Measurements from ENCODE around the gene PPP1R14D. TPM values are rescaled to one million over a fixed set of nuclear protein-coding genes. Genes with fewer than 3 reads are reported as not detected.

Gene PPP1R14D
- total RNA-seq, 1 donor from 2014 or later, result not detected

GRCh38 chr15:40855706-40856234 is 27.3 kb upstream of the PPP1R14D start:
- no peak for DNase-seq (ENCODE audit: low read depth, low spot score)
- Mint-ChIP-seq H3K27ac (ENCODE audit: unreplicated experiment) (no peak overlapping the region), H3K9me3 (no peaks in the 10 kb centered on the region), H3K27me3 (ENCODE audit: low read depth) (peaks cover 6% of the 10 kb centered on the region), H3K36me3 (ENCODE audit: low read depth) (no peaks in the 10 kb centered on the region), H3K4me3 (no peak overlapping the region), H3K4me1 (peaks cover 5% of the 10 kb centered on the region)
- no peak for TF ChIP-seq CTCF (conservative IDR thresholded peaks at IDR 0.05)

GRCh38 chr15:40854161-40854560 is 25.7 kb upstream of the PPP1R14D start:
- TF ChIP-seq CTCF (conservative IDR thresholded peaks at IDR 0.05), result no peak
- peaks cover 5% of the 10 kb centered on the region for H3K4me1 Mint-ChIP-seq
- no peaks in the 10 kb centered on the region for H3K36me3 Mint-ChIP-seq (ENCODE audit: low read depth)
- H3K9me3 Mint-ChIP-seq, result no peaks in the 10 kb centered on the region
- H3K27ac Mint-ChIP-seq (ENCODE audit: unreplicated experiment), result no peak overlapping the region
- no peak overlapping the region for H3K4me3 Mint-ChIP-seq
- H3K27me3 Mint-ChIP-seq (ENCODE audit: low read depth), result peaks cover 9% of the 10 kb centered on the region
- DNase-seq (ENCODE audit: low read depth, low spot score), result no peak

- no peak for TF ChIP-seq CTCF (conservative IDR thresholded peaks at IDR 0.05)
Observed at GRCh38 chr15:40853241-40853890, 24.9 kb upstream of the PPP1R14D start.

GRCh38 chr15:40852529-40852928 is 24.0 kb upstream of the PPP1R14D start:
- H3K36me3 Mint-ChIP-seq (ENCODE audit: low read depth), result no peaks in the 10 kb centered on the region
- peaks cover 15% of the 10 kb centered on the region for H3K27me3 Mint-ChIP-seq (ENCODE audit: low read depth)
- H3K4me3 Mint-ChIP-seq, result no peak overlapping the region
- DNase-seq (ENCODE audit: low read depth, low spot score), result no peak
- no peaks in the 10 kb centered on the region for H3K9me3 Mint-ChIP-seq
- TF ChIP-seq CTCF (conservative IDR thresholded peaks at IDR 0.05), result no peak
- peaks cover 5% of the 10 kb centered on the region for H3K4me1 Mint-ChIP-seq
- no peak overlapping the region for H3K27ac Mint-ChIP-seq (ENCODE audit: unreplicated experiment)

More at GRCh38 chr15:40853241-40853890, 24.9 kb upstream of the PPP1R14D start:
- H3K36me3 Mint-ChIP-seq (ENCODE audit: low read depth), result no peaks in the 10 kb centered on the region
- no peak for DNase-seq (ENCODE audit: low read depth, low spot score)
- H3K27me3 Mint-ChIP-seq (ENCODE audit: low read depth), result peaks cover 8% of the 10 kb centered on the region
- H3K27ac Mint-ChIP-seq (ENCODE audit: unreplicated experiment), result no peak overlapping the region
- peaks cover 5% of the 10 kb centered on the region for H3K4me1 Mint-ChIP-seq
- no peaks in the 10 kb centered on the region for H3K9me3 Mint-ChIP-seq
- H3K4me3 Mint-ChIP-seq, result no peak overlapping the region

GRCh38 chr15:40850576-40851112 is 22.1 kb upstream of the PPP1R14D start:
- H3K27ac Mint-ChIP-seq (ENCODE audit: unreplicated experiment), result no peak overlapping the region
- peaks cover 11% of the 10 kb centered on the region for H3K4me1 Mint-ChIP-seq
- no peaks in the 10 kb centered on the region for H3K36me3 Mint-ChIP-seq (ENCODE audit: low read depth)
- H3K27me3 Mint-ChIP-seq (ENCODE audit: low read depth), result peaks cover 32% of the 10 kb centered on the region
- H3K4me3 Mint-ChIP-seq, result no peak overlapping the region
- no peaks in the 10 kb centered on the region for H3K9me3 Mint-ChIP-seq
- no peak for DNase-seq (ENCODE audit: low read depth, low spot score)
- no peak for TF ChIP-seq CTCF (conservative IDR thresholded peaks at IDR 0.05)

All from neural crest cell (in vitro differentiated cells).